Activated naive CD4-positive, alpha-beta T cell treated with anti-CD3 and anti-CD28 coated beads, Interleukin-2, amount 10 ng/mL, durations not matched to agents 7 days and 5 days (primary cell): Measurements from ENCODE around the gene URGCP.

ENCODE experiments used
- CTCF ChIA-PET: fragments of 350-600 bp; sonication (Branson Sonifier 250); formaldehyde crosslinking; loops from one replicate; lab custom pipeline; 2021; ENCODE audit warnings: antibody characterized with exemption; lab: Charles Lee
- DNase-seq: peaks from one replicate; pipeline ENCODE4 v3.0.0-alpha.2; 2020
- H3K27ac Mint-ChIP-seq: one replicate; pipeline ENCODE4 v1.8.0; 2021; ENCODE audit warnings: mild to moderate bottlenecking, moderate library complexity, mixed read lengths
- H3K27me3 Mint-ChIP-seq: one replicate; pipeline ENCODE4 v1.8.0; 2021; ENCODE audit warnings: mild to moderate bottlenecking, mixed read lengths
- H3K36me3 Mint-ChIP-seq: one replicate; pipeline ENCODE4 v1.8.0; 2021; ENCODE audit warnings: mixed read lengths
- H3K4me1 Mint-ChIP-seq: one replicate; pipeline ENCODE4 v1.8.0; 2021; ENCODE audit warnings: mixed read lengths
- H3K4me3 Mint-ChIP-seq: one replicate; pipeline ENCODE4 v1.8.0; 2021; ENCODE audit warnings: mild to moderate bottlenecking, moderate library complexity, mixed read lengths
- H3K9me3 Mint-ChIP-seq: one replicate; pipeline ENCODE4 v1.8.0; 2021; ENCODE audit warnings: mixed read lengths

URGCP gene

GRCh38 chr7:43931346-43931745 lies 24.9 kb upstream of the URGCP start:
- DNase-seq, result no peak
- Mint-ChIP-seq H3K36me3 (peaks cover 4% of the 10 kb centered on the region), H3K9me3 (no peaks in the 10 kb centered on the region), H3K27me3 (no peaks in the 10 kb centered on the region), H3K4me3 (no peak overlapping the region), H3K27ac (no peak overlapping the region), H3K4me1 (peaks cover 22% of the 10 kb centered on the region)
- CTCF ChIA-PET, result no interaction called here

GRCh38 chr7:43929529-43930457 lies 23.4 kb upstream of the URGCP start:
- CTCF ChIA-PET, result no interaction called here
- peaks cover 4% of the 10 kb centered on the region for H3K36me3 Mint-ChIP-seq
- H3K4me3 Mint-ChIP-seq, result no peak overlapping the region
- no peak overlapping the region for H3K27ac Mint-ChIP-seq
- peaks cover 30% of the 10 kb centered on the region for H3K4me1 Mint-ChIP-seq
- no peaks in the 10 kb centered on the region for H3K9me3 Mint-ChIP-seq
- no peak for DNase-seq
- H3K27me3 Mint-ChIP-seq, result no peaks in the 10 kb centered on the region

DNA sequence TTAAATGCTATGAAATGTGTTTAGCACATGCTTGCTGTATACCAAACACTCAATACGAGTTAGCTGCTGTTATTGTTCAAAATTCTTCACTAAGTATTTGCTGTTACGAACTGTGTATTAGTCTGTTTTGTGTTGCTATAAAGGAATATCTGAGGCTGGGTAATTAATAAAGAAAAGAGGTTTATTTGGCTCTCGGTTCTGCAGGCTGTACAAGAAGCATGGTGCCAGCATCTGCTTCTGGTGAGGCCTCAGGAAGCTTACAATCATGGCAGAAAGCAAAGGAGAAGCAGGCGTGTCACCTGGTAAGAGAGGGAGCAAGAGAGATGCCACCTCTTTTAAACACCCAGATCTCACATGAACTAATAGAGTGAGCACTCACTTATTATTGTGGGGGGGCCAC lies 21.4 kb upstream of the URGCP start:
- CTCF ChIA-PET, result no interaction called here
- no peaks in the 10 kb centered on the region for H3K27me3 Mint-ChIP-seq
- no peak for DNase-seq
- peak overlapping the region; percentile 85 for H3K27ac Mint-ChIP-seq
- H3K4me3 Mint-ChIP-seq, result no peak overlapping the region
- H3K9me3 Mint-ChIP-seq, result no peaks in the 10 kb centered on the region
- peaks cover 7% of the 10 kb centered on the region for H3K36me3 Mint-ChIP-seq
- H3K4me1 Mint-ChIP-seq, result peaks cover 35% of the 10 kb centered on the region

DNA sequence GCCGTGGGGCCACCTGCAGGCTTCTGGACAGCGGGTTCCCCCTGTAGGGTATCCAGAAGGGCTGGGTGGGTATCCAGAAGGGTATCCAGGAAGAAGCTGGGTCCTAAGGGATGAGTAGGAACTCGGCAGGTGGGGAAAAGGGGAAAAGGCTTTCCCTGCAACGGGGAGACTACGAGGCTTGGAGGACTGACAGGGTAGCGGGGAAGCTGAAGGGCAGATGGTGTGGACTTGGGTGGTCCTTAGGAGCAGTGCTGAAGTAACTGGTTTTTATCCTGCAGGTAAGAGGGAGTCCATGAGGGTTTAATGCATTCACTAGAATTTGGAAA lies 20.4 kb upstream of the URGCP start:
- H3K27ac Mint-ChIP-seq, result peak overlapping the region; percentile 98
- CTCF ChIA-PET, result interaction anchor here (0.7 to 1.2 kb wide), 2 partner anchors 17 to 28 kb away, joined by 3 read pairs; no protein-coding TSS in a partner anchor
- no peaks in the 10 kb centered on the region for H3K27me3 Mint-ChIP-seq
- H3K36me3 Mint-ChIP-seq, result peaks cover 7% of the 10 kb centered on the region
- no peak for DNase-seq
- peak overlapping the region; percentile 83 for H3K4me3 Mint-ChIP-seq
- no peaks in the 10 kb centered on the region for H3K9me3 Mint-ChIP-seq
- H3K4me1 Mint-ChIP-seq, result peaks cover 35% of the 10 kb centered on the region

DNA sequence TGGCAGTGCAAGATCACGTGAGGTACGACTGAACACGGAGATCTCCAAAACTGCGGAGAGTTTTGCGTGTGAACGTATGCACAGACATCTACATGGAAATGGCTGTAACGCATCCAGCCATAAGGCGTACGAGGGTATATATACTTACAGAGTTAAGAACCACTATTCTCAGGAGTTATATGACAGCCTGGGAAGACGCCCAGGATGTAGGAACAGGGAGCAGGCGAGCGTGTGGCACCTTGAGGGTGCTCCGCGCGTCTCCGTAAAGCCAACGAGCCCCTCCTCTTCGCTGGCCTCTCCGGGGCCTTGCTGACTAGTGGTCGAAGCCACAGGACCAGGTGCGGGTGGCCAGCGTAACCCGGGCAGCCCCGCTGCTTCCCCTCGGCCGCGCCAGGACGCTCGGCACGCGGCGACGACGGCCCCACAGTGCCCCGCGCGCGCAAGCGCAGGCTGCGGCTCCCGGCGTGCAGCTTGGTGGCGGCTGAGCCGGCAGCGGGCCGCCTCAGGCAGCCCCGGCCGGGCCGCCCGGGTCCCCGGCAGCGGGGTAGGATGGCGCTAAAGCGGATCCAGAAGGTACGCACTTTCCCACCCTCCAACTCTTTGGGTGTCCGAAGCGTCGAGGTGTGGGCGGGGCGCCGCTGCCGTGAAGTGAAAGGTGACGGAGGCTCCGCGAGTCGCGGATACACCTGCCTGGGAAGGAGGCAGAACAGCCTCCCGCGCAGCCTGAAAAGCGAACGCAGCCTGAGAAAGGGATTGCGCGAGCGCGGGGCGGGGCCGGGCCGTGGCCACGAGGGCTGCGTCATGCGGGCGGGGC lies 19.8 kb upstream of the URGCP start, which contains the start of gene UBE2D4:
Gene UBE2D4, plus strand, starts transcription at position 453 of the 814 bp plus-strand sequence. Its CDS starts 97 bp downstream, at position 550.
- Mint-ChIP-seq H3K4me3 (peak within 1 kb of the TSS; percentile 83), H3K36me3 (peaks cover 7% of the 10 kb centered on the region), H3K4me1 (peaks cover 33% of the 10 kb centered on the region), H3K9me3 (no peaks in the 10 kb centered on the region), H3K27ac (peak within 1 kb of the TSS; percentile 98), H3K27me3 (no peaks in the 10 kb centered on the region)
- CTCF ChIA-PET, result interaction anchor here (1.2 kb wide), 1 partner anchor 17 kb away, joined by 3 read pairs; no protein-coding TSS in a partner anchor
- DNase-seq, result peak; percentile 92

DNA sequence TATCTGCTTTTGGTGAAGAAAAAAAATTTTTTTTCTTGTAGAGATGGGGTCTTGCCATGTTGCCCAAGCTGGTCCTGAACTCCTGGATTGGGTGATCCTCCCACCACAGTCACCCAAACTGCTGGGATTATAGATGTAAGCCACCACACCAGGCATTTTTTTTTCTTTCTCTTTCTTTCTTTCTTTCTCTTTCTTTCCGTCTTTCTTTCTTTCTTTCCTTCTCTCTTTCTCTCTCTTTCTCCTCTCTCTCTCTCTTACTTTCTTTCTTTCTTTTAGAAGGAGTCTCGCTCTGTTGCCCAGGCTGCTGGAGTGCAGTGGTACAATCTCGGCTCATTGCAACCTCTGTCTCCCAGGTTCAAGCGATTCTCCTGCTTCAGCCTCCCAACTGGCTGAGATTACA lies 16.3 kb upstream of the URGCP start:
- Mint-ChIP-seq H3K4me3 (no peak overlapping the region), H3K4me1 (peaks cover 23% of the 10 kb centered on the region), H3K36me3 (peaks cover 6% of the 10 kb centered on the region), H3K27ac (no peak overlapping the region), H3K27me3 (no peaks in the 10 kb centered on the region), H3K9me3 (no peaks in the 10 kb centered on the region)
- no peak for DNase-seq
- CTCF ChIA-PET, result no interaction called here

GRCh38 chr7:43921423-43921822 lies 15.0 kb upstream of the URGCP start:
- H3K36me3 Mint-ChIP-seq, result peaks cover 6% of the 10 kb centered on the region
- peaks cover 13% of the 10 kb centered on the region for H3K4me1 Mint-ChIP-seq
- DNase-seq, result no peak
- H3K27ac Mint-ChIP-seq, result no peak overlapping the region
- no peaks in the 10 kb centered on the region for H3K9me3 Mint-ChIP-seq
- no peaks in the 10 kb centered on the region for H3K27me3 Mint-ChIP-seq
- CTCF ChIA-PET, result no interaction called here
- H3K4me3 Mint-ChIP-seq, result no peak overlapping the region

- no peak overlapping the region for H3K4me3 Mint-ChIP-seq
- no peaks in the 10 kb centered on the region for H3K27me3 Mint-ChIP-seq
- no peak for DNase-seq
- H3K4me1 Mint-ChIP-seq, result no peaks in the 10 kb centered on the region
- H3K36me3 Mint-ChIP-seq, result peaks cover 3% of the 10 kb centered on the region
- H3K27ac Mint-ChIP-seq, result no peak overlapping the region
- CTCF ChIA-PET, result no interaction called here
- H3K9me3 Mint-ChIP-seq, result no peaks in the 10 kb centered on the region
These were observed 9.5 kb upstream of the URGCP start for GRCh38 chr7:43915907-43916306.

- no peak overlapping the region for H3K4me3 Mint-ChIP-seq
- peaks cover 5% of the 10 kb centered on the region for H3K36me3 Mint-ChIP-seq
- CTCF ChIA-PET, result no interaction called here
- no peak overlapping the region for H3K27ac Mint-ChIP-seq
- no peaks in the 10 kb centered on the region for H3K27me3 Mint-ChIP-seq
- no peak for DNase-seq
- no peaks in the 10 kb centered on the region for H3K9me3 Mint-ChIP-seq
- H3K4me1 Mint-ChIP-seq, result no peaks in the 10 kb centered on the region
These were observed 8.4 kb upstream of the URGCP start for GRCh38 chr7:43914795-43915194.

GRCh38 chr7:43905956-43906330 lies 453 bp downstream of the URGCP start:
- peaks cover 27% of the 10 kb centered on the region for H3K4me1 Mint-ChIP-seq
- peak overlapping the region; percentile 95 for H3K4me3 Mint-ChIP-seq
- no peaks in the 10 kb centered on the region for H3K27me3 Mint-ChIP-seq
- no peaks in the 10 kb centered on the region for H3K9me3 Mint-ChIP-seq
- CTCF ChIA-PET, result no interaction called here
- DNase-seq, result peak; percentile 43
- peaks cover 2% of the 10 kb centered on the region for H3K36me3 Mint-ChIP-seq
- peak overlapping the region; percentile 93 for H3K27ac Mint-ChIP-seq

DNA sequence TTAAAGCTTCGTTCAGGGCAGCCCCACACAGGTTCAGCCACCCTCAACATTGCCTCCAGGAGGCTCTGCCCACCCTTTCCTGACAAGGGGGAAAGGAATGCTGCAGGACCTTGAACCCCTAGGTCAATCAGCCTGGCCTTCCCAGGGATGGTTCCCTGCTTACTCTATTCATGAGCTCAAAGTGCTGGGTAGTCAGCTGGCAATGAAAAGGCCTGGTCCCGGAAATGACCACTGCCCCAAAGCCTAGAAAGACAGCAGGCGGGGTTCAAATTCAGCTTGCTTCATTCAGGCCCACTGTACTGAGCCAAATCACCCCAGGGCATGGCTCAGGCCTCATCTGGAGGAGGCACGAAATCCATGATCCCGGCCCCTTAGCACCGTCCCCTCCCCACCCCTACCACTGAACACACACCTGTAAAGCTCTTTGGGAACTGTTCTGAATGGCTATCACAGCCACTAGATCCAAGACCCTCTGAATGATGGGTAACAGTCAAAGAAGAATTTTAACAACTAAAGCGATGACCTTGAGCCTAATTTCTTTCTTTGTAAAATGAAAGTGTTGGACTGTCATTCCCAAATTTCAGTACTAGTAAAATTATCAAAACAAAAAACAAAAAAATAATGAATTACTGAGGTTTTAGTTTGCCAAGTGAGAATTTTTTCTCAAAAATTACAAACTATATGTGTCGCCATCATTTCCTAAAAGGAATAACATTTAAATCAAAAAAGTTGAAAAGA lies 1.0 kb downstream of the URGCP start:
- CTCF ChIA-PET, result no interaction called here
- Mint-ChIP-seq H3K4me3 (peak overlapping the region; percentile 95), H3K36me3 (peaks cover 2% of the 10 kb centered on the region), H3K27me3 (no peaks in the 10 kb centered on the region), H3K27ac (peak overlapping the region; percentile 93), H3K9me3 (no peaks in the 10 kb centered on the region), H3K4me1 (peaks cover 27% of the 10 kb centered on the region)
- no peak for DNase-seq

DNA sequence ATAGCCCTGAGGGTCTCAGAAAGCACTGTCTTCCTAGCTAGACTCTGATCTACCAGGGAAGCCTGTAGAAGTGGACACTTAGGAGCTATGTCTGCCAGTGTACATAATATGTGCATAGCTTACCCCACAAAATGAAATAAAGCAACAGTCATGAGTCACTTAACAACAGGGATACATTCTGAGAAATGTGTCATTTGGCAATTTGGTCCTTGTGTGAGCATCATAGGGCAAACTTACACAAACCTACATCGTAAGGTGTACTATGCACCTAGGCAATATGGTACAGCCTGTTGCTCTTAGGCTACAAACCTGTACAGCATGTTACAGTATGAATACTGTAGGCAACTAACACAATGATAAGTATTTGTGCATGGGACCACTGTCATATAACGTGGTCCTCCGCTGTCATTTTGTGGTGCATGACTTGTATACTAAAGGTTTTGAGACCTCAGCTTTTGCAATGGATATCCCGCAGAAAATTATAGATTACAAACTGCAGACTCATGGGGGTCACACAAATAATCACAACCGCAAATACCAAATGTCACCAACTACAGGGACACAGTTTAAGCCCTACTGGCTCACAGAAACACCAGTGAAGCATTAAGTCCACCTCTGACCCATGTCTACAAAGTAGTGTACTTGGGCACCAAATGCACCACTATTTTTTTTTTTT lies 1.7 kb downstream of the URGCP start:
- Mint-ChIP-seq H3K9me3 (no peaks in the 10 kb centered on the region), H3K27ac (no peak overlapping the region), H3K27me3 (no peaks in the 10 kb centered on the region), H3K4me1 (peaks cover 27% of the 10 kb centered on the region), H3K4me3 (peak overlapping the region; percentile 95), H3K36me3 (no peaks in the 10 kb centered on the region)
- DNase-seq, result no peak
- CTCF ChIA-PET, result interaction anchor here (1.2 kb wide), 1 partner anchor 17 kb away, joined by 3 read pairs; no protein-coding TSS in a partner anchor

DNA sequence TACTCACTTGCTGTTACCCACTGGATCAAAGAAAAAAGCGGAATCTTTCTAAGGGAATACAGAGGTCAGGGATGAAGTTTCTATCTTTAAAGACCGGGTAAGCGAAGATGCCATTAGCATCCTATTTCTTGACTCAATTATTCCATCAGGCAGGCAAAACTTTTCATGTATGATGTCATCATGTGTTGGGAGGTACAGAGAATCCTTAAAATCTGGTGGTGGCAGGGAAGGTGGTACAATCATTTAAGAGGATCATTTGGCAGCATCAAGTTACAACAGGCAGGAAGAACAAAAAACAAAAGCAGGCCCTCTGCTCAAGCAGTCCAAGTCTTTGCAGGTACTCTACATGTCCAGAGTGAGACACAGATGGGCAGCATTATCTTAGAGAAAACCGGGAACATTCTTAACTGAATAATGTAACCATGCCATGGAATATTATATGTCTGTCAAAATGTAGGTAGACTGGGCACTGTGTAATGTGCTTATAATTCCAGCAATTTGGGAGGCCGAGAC lies 3.8 kb downstream of the URGCP start:
- Mint-ChIP-seq H3K36me3 (no peaks in the 10 kb centered on the region), H3K27me3 (no peaks in the 10 kb centered on the region), H3K4me1 (peaks cover 27% of the 10 kb centered on the region), H3K9me3 (no peaks in the 10 kb centered on the region), H3K4me3 (no peak overlapping the region), H3K27ac (peak overlapping the region; percentile 24)
- DNase-seq, result no peak
- CTCF ChIA-PET, result no interaction called here
